Vagina (tissue), 2 donors: ENCODE measurements around the gene TMEM171.

Experiments used
- POLR2A ChIP-seq, 2 donors: fragments of 450-650 bp; IDR thresholded peaks; one replicate each; pipeline ENCODE4 v1.6.1; 2017; ENCODE audit warnings: antibody characterized with exemption in 2 of 2, mild to moderate bottlenecking in 2 of 2, moderate library complexity in 2 of 2
- TF ChIP-seq, protein P1 (sequence below), 3 experiments: fragments of 450-650 bp in 2 of 3; fragments of 200-600 bp in 1 of 3; sonication (generic) in 1 of 3; IDR thresholded peaks; one replicate each; pipeline ENCODE4 v1.5.1; 2017 to 2019; ENCODE audit warnings: antibody characterized with exemption in 3 of 3, mild to moderate bottlenecking in 2 of 3, moderate library complexity in 2 of 3

DNA sequence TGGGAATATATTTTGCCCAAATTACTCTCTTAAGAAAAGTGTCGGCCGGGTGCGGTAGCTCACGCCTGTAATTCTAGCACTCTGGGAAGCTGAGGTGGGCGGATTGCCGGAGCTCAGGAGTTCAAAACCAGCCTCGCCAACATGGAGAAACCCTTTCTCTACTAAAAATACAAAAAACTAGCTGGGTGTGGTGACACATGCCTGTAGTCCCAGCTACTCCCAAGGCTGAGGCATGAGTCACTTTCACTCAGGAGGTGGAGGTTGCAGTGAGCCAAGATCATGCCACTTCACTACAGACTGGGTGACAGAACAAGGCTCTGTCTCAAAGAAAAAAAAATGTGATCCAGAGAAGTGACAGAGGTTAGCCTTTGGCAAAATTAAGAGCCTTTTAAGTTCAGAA, 26.4 kb upstream of the TMEM171 start:
- TF ChIP-seq, protein P1, sequence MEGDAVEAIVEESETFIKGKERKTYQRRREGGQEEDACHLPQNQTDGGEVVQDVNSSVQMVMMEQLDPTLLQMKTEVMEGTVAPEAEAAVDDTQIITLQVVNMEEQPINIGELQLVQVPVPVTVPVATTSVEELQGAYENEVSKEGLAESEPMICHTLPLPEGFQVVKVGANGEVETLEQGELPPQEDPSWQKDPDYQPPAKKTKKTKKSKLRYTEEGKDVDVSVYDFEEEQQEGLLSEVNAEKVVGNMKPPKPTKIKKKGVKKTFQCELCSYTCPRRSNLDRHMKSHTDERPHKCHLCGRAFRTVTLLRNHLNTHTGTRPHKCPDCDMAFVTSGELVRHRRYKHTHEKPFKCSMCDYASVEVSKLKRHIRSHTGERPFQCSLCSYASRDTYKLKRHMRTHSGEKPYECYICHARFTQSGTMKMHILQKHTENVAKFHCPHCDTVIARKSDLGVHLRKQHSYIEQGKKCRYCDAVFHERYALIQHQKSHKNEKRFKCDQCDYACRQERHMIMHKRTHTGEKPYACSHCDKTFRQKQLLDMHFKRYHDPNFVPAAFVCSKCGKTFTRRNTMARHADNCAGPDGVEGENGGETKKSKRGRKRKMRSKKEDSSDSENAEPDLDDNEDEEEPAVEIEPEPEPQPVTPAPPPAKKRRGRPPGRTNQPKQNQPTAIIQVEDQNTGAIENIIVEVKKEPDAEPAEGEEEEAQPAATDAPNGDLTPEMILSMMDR (IDR thresholded peaks at IDR 0.05) = no peak
- TF ChIP-seq POLR2A (IDR thresholded peaks at IDR 0.05) = no peak
